Neural progenitor cell (in vitro differentiated cells): ENCODE data around the gene FTSJ3. TPM values are rescaled to one million over a fixed set of nuclear protein-coding genes. Genes with fewer than 3 reads are reported as not detected.

Experiments used
- DNase-seq: peaks from one replicate; pipeline ENCODE4 v3.0.0-alpha.2; 2016; ENCODE audit warnings: low spot score
- H2AFZ ChIP-seq: fragments of 200-600 bp; sonication (generic); replicated peaks from 2 replicates; pipeline ENCODE4 v1.6.1; 2016; ENCODE audit warnings: antibody characterized with exemption
- H3F3A ChIP-seq: fragments of 200-600 bp; sonication (generic); 2 replicates; pipeline ENCODE4 v1.6.1; 2016; ENCODE audit warnings: antibody characterized with exemption, low read depth
- H3K27ac ChIP-seq: fragments of 200-600 bp; sonication (generic); 2 replicates; pipeline ENCODE4 v1.5.1; 2016; ENCODE audit warnings: mild to moderate bottlenecking
- H3K27me3 ChIP-seq: fragments of 200-600 bp; sonication (generic); 2 replicates; pipeline ENCODE4 v1.6.1; 2016; ENCODE audit warnings: mild to moderate bottlenecking, moderate library complexity
- H3K36me3 ChIP-seq: fragments of 200-600 bp; sonication (generic); 2 replicates; pipeline ENCODE4 v1.5.1; 2016
- H3K4me1 ChIP-seq: fragments of 200-600 bp; sonication (generic); 2 replicates; pipeline ENCODE4 v1.6.1; 2016; ENCODE audit warnings: mixed run types
- H3K4me2 ChIP-seq: fragments of 200-600 bp; sonication (generic); 2 replicates; pipeline ENCODE4 v1.6.1; 2016
- H3K4me3 ChIP-seq: fragments of 200-600 bp; sonication (generic); 2 replicates; pipeline ENCODE4 v1.5.1; 2016
- H3K79me2 ChIP-seq: fragments of 200-600 bp; sonication (generic); 2 replicates; pipeline ENCODE4 v1.6.1; 2016; ENCODE audit warnings: low read depth
- H3K9ac ChIP-seq: fragments of 200-600 bp; sonication (generic); 2 replicates; pipeline ENCODE4 v1.6.1; 2016
- H3K9me3 ChIP-seq: fragments of 200-600 bp; sonication (generic); 2 replicates; pipeline ENCODE4 v1.5.1; 2016; ENCODE audit warnings: low read depth
- H4K20me1 ChIP-seq: fragments of 200-600 bp; sonication (generic); 2 replicates; pipeline ENCODE4 v1.6.1; 2016; ENCODE audit warnings: low read depth
- H3K27ac Mint-ChIP-seq: 3 replicates; pipeline ENCODE4 v1.8.0; 2021; ENCODE audit warnings: mixed read lengths
- H3K27me3 Mint-ChIP-seq: 2 replicates; pipeline ENCODE4 v1.8.0; 2022; ENCODE audit warnings: low read depth, mild to moderate bottlenecking, inconsistent platforms, moderate library complexity, mixed read lengths; ENCODE audit not compliant: insufficient read depth
- H3K36me3 Mint-ChIP-seq: 3 replicates; pipeline ENCODE4 v1.8.0; 2021; ENCODE audit warnings: mixed read lengths
- H3K4me1 Mint-ChIP-seq: 3 replicates; pipeline ENCODE4 v1.8.0; 2021; ENCODE audit warnings: mixed read lengths
- H3K4me3 Mint-ChIP-seq: 3 replicates; pipeline ENCODE4 v1.8.0; 2021; ENCODE audit warnings: mild to moderate bottlenecking, moderate library complexity, mixed read lengths
- H3K9me3 Mint-ChIP-seq: 3 replicates; pipeline ENCODE4 v1.8.0; 2020; ENCODE audit warnings: mixed read lengths
- CTCF ChIP-seq: fragments of 200-600 bp; sonication (generic); IDR thresholded peaks from 2 replicates; pipeline ENCODE4 v1.5.1; 2017; ENCODE audit warnings: antibody characterized with exemption, mild to moderate bottlenecking
- EZH2 ChIP-seq: fragments of 200-600 bp; sonication (generic); IDR thresholded peaks from 2 replicates; pipeline ENCODE4 v1.6.1; 2017; ENCODE audit warnings: antibody characterized with exemption, mild to moderate bottlenecking, moderate library complexity
- EZH2phosphoT487 ChIP-seq: fragments of 200-600 bp; sonication (generic); IDR thresholded peaks from 2 replicates; pipeline ENCODE4 v1.6.1; 2017; ENCODE audit warnings: antibody characterized with exemption
- total RNA-seq: library from RNA; depleted of rRNA; stranded (reverse); fragments of >200 nt; gene quantifications from 2 replicates; pipeline ENCODE4 v1.2.3, GENCODE V29; 2015; ENCODE audit warnings: low replicate concordance

FTSJ3 gene
- total RNA-seq, 1 donor from 2014 or later, result 21.8 TPM

- Histone ChIP-seq H3K4me1 (no peaks in the 10 kb centered on the region), H3K9me3 (no peaks in the 10 kb centered on the region), H3K9ac (no peak overlapping the region), H3K79me2 (no peaks in the 10 kb centered on the region), H3K36me3 (no peaks in the 10 kb centered on the region), H3F3A (no peaks in the 10 kb centered on the region), H4K20me1 (no peaks in the 10 kb centered on the region), H3K4me3 (no peak overlapping the region), H3K27me3 (peaks cover 6% of the 10 kb centered on the region), H3K4me2 (no peak overlapping the region), H2AFZ (no peak overlapping the region), H3K27ac (no peak overlapping the region)
- H3K27ac Mint-ChIP-seq, result no peak overlapping the region
- no peak for DNase-seq
- TF ChIP-seq EZH2 (no peak), CTCF (no peak), EZH2phosphoT487 (no peak)
- H3K27me3 Mint-ChIP-seq, result peaks cover 5% of the 10 kb centered on the region
- no peaks in the 10 kb centered on the region for H3K4me1 Mint-ChIP-seq
- H3K36me3 Mint-ChIP-seq, result no peaks in the 10 kb centered on the region
- H3K9me3 Mint-ChIP-seq, result no peaks in the 10 kb centered on the region
- no peak overlapping the region for H3K4me3 Mint-ChIP-seq
Observed at GRCh38 chr17:63855185-63855584, 27.7 kb upstream of the FTSJ3 start.

DNA sequence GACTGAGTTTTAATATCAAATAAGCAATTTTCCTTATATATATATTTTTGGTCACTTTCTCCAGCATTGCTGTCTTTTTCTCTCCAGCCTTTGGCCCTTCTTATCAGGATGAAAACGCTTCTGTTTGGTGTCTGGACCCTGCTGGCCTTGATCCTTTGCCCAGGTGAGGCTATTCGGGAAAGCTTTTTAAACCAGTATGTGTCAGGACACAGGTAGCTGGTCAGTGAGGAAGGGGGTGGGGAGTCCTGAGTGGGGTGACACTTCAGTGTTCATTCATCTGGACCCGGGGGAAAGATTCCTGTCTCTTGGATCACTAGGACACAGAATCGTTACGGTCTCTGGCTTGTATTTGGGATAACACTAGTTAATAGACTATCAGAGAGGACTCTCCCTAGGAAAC, 27.2 kb upstream of the FTSJ3 start:
- no peak overlapping the region for H3K4me3 ChIP-seq
- no peaks in the 10 kb centered on the region for H3K9me3 ChIP-seq
- H3K4me1 ChIP-seq, result no peaks in the 10 kb centered on the region
- H3K79me2 ChIP-seq, result no peaks in the 10 kb centered on the region
- no peaks in the 10 kb centered on the region for H4K20me1 ChIP-seq
- H3K9me3 Mint-ChIP-seq, result no peaks in the 10 kb centered on the region
- H3K4me2 ChIP-seq, result no peak overlapping the region
- H3F3A ChIP-seq, result no peaks in the 10 kb centered on the region
- H3K4me1 Mint-ChIP-seq, result peaks cover 1% of the 10 kb centered on the region
- no peaks in the 10 kb centered on the region for H3K36me3 ChIP-seq
- TF ChIP-seq EZH2phosphoT487 (no peak), CTCF (no peak), EZH2 (no peak)
- H3K27me3 ChIP-seq, result peaks cover 9% of the 10 kb centered on the region
- H2AFZ ChIP-seq, result no peak overlapping the region
- H3K27ac Mint-ChIP-seq, result no peak overlapping the region
- peaks cover 7% of the 10 kb centered on the region for H3K27me3 Mint-ChIP-seq
- H3K4me3 Mint-ChIP-seq, result no peak overlapping the region
- H3K9ac ChIP-seq, result no peak overlapping the region
- H3K27ac ChIP-seq, result no peak overlapping the region
- DNase-seq, result no peak
- H3K36me3 Mint-ChIP-seq, result no peaks in the 10 kb centered on the region

DNA sequence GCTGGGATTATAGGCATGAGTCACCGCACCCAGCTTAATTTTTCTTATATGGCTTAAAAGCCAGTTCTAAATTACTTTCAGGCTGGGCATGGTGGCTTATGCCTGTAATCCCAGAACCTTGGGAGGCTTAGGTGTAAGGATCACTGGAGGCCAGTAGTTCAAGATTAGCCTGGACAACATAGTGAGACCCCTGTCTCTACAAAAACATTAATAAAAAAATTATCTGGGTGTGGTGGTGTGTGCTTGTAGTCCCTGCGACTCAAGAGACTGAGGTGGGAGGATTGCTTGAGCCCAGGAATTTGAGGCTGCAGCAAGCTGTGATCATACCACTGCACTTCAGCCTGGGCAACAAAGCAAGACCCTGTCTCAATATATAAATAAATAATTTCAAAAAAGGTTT, 25.8 kb upstream of the FTSJ3 start:
- no peaks in the 10 kb centered on the region for H3K4me1 ChIP-seq
- TF ChIP-seq CTCF, result no peak
- no peak for TF ChIP-seq EZH2
- TF ChIP-seq EZH2phosphoT487, result no peak
- DNase-seq, result no peak
- H3K4me3 ChIP-seq, result no peak overlapping the region
- peaks cover 5% of the 10 kb centered on the region for H3K9me3 Mint-ChIP-seq
- no peak overlapping the region for H3K27ac Mint-ChIP-seq
- H3K27me3 Mint-ChIP-seq, result peaks cover 17% of the 10 kb centered on the region
- no peaks in the 10 kb centered on the region for H3K79me2 ChIP-seq
- no peak overlapping the region for H3K4me2 ChIP-seq
- H2AFZ ChIP-seq, result no peak overlapping the region
- peaks cover 23% of the 10 kb centered on the region for H3K27me3 ChIP-seq
- no peak overlapping the region for H3K9ac ChIP-seq
- H3K27ac ChIP-seq, result no peak overlapping the region
- H3K36me3 Mint-ChIP-seq, result no peaks in the 10 kb centered on the region
- peaks cover 6% of the 10 kb centered on the region for H3K4me1 Mint-ChIP-seq
- no peak overlapping the region for H3K4me3 Mint-ChIP-seq
- H3K36me3 ChIP-seq, result no peaks in the 10 kb centered on the region
- H3F3A ChIP-seq, result peaks cover 6% of the 10 kb centered on the region
- no peaks in the 10 kb centered on the region for H3K9me3 ChIP-seq
- H4K20me1 ChIP-seq, result no peaks in the 10 kb centered on the region

GRCh38 chr17:63850401-63850800, 22.9 kb upstream of the FTSJ3 start:
- H3K27ac Mint-ChIP-seq, result no peak overlapping the region
- H3K27me3 ChIP-seq, result peaks cover 52% of the 10 kb centered on the region
- peaks cover 6% of the 10 kb centered on the region for H3F3A ChIP-seq
- H3K4me3 Mint-ChIP-seq, result no peak overlapping the region
- no peak overlapping the region for H2AFZ ChIP-seq
- no peak overlapping the region for H3K27ac ChIP-seq
- H3K4me1 ChIP-seq, result no peaks in the 10 kb centered on the region
- no peak for DNase-seq
- H3K4me1 Mint-ChIP-seq, result peaks cover 6% of the 10 kb centered on the region
- no peak overlapping the region for H3K4me3 ChIP-seq
- H3K9me3 ChIP-seq, result no peaks in the 10 kb centered on the region
- H3K36me3 ChIP-seq, result no peaks in the 10 kb centered on the region
- H3K4me2 ChIP-seq, result no peak overlapping the region
- H3K9me3 Mint-ChIP-seq, result peaks cover 10% of the 10 kb centered on the region
- TF ChIP-seq EZH2 (no peak), CTCF (no peak), EZH2phosphoT487 (no peak)
- H3K79me2 ChIP-seq, result no peaks in the 10 kb centered on the region
- peaks cover 12% of the 10 kb centered on the region for H3K27me3 Mint-ChIP-seq
- no peaks in the 10 kb centered on the region for H4K20me1 ChIP-seq
- no peaks in the 10 kb centered on the region for H3K36me3 Mint-ChIP-seq
- H3K9ac ChIP-seq, result no peak overlapping the region
